HG03196 (cell line): ENCODE data around the gene DMRTC2.
A peak's percentile ranks its signal among the peaks of the same experiment; 100 is the strongest.
"Not testable (repeated sequence)": the region's sequence is repeated elsewhere in the genome, so short reads cannot be mapped to it uniquely, and the experiment has no call there.

Experiments used
- ATAC-seq: cut with Tn5 transposase; IDR thresholded peaks from one replicate; pipeline ENCODE4 v1.9.1; 2021; ENCODE audit not compliant: unreplicated experiment

The DMRTC2 gene

GRCh38 chr19:41869374-41869955, 24.6 kb downstream of the DMRTC2 start:
- no peak for ATAC-seq

GRCh38 chr19:41870401-41870873, 25.6 kb downstream of the DMRTC2 start:
- no peak for ATAC-seq

- ATAC-seq = peak; percentile 45
Observed at GRCh38 chr19:41871573-41872383, 26.9 kb downstream of the DMRTC2 start.

GRCh38 chr19:41872384-41872774, 27.5 kb downstream of the DMRTC2 start:
- no peak for ATAC-seq

DNA sequence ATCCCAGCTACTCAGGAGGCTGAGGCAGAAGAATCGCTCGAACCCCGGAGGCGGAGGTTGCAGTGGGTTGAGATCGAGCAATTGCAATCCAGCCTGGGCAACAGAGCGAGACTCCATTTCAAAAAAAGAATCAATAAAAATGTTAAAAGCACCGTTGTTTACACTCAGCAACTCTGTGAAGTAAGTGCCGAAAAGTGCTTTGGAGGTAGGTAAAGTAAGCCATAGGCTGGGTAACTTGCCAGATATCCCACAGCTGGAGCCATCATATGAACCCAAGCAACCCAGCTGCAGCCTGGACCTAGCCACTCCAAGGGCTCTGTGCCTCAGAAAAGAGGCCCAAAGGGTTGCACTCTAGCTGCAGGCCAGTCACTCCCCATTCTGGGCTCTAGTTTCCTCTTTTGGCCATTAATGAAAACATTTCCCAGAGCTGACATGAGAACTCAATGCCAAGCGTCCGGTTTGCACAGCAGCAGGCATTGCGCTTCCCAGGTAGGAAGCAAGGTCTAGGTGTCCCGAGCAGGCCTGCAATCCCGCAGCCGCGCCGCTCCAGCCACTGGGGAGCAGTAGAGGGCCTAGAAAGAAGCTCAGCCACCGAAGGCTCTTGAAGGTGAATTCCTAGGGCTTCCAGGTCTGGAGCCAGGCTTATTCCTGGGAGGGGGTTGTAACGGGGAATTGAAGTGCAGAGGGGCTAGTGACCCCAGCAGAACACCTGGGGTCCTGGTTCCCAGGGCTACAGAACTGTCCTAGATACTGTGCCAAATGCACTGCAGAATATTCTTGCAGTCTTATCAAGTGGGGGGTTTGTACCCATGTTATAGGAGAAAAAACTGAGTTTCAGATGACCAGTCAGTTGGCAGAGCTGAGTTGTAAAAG, 28.2 kb downstream of the DMRTC2 start:
- no peak for ATAC-seq

DNA sequence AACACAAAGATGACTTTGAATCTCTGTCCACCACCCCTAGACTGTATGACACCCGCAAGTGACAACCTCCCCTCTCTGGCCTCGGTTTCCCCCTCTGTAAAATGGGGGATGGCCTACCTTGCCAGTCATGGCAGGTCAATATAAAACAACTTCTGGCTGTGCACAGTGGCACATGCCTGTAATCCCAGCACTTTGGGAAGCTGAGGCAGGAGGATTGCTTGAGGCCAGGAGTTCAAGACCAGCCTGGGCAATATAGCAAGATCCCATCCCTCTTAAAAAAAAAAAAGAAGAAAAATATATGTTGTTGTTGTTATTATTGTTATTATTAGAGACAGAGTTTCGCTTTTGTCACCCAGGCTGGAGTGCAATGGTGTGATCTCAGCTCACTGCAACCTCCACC, 31.1 kb downstream of the DMRTC2 start:
- ATAC-seq = not testable (repeated sequence)

GRCh38 chr19:41876847-41877832, 32.3 kb downstream of the DMRTC2 start, which contains the start of gene CD79A:
Gene CD79A, plus strand, starts transcription at chr19:41877279. Its CDS starts 26 bp downstream, at chr19:41877305.
- peak; percentile 57 for ATAC-seq

DNA sequence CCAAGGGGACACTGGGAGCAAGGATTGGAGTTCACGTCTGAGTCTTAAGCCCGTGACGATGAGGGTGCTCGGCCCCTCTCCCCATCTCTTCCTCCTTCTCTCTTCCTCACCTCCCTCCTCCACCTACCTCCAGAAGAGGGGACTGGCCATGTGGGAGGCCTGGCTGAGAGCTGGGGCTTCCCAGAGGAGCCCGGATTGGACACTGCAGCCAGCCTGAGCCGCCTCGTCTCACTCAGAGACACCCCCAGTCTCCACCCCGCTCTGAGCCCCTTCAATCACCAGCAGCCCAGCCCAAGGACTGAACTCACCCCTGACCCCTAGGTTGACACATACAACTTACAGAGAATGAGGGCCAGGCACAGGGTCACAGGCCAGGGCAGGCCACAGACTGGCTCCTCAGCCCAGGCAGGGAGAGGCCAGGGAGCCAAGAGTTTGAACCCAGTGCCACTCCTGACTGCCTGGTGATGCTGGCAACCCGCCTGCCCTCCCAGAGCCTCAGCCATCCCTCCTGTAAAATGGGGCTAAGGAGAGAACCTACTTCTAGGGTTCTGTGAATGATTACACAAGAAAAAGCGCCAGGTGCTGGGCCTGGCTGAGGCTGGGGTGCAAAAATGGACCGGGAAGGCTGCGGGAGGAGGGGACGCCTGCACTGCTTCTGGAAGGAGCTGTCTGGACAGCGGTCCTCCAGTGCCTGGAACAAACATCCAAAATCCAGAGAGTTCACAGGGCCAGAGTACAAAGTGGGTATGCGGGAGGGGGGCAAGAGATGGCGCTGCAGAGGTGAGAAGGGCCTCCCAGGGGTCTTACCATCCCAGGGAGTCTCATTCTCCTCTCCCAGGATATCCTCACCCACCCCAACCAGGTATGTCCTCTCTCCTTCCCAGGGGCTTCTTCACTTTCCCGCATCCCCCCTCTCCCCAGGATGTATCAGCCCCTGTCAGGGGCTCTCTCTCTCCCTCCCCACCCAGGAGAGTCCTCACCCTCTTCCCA, 33.4 kb downstream of the DMRTC2 start:
- ATAC-seq = no peak

- no peak for ATAC-seq
Observed at GRCh38 chr19:41879080-41879479, 34.2 kb downstream of the DMRTC2 start.

GRCh38 chr19:41879670-41880328, 35.0 kb downstream of the DMRTC2 start:
- ATAC-seq = no peak

GRCh38 chr19:41880329-41880708, 35.5 kb downstream of the DMRTC2 start:
- ATAC-seq = no peak

GRCh38 chr19:41882568-41883462, 38.0 kb downstream of the DMRTC2 start, which contains the start of gene ARHGEF1:
Gene ARHGEF1, plus strand, starts transcription at chr19:41883184. Its CDS starts 4,899 bp downstream, at chr19:41888083.
- no peak for ATAC-seq

- ATAC-seq = no peak
Observed at GRCh38 chr19:41883463-41883820, 38.6 kb downstream of the DMRTC2 start.

DNA sequence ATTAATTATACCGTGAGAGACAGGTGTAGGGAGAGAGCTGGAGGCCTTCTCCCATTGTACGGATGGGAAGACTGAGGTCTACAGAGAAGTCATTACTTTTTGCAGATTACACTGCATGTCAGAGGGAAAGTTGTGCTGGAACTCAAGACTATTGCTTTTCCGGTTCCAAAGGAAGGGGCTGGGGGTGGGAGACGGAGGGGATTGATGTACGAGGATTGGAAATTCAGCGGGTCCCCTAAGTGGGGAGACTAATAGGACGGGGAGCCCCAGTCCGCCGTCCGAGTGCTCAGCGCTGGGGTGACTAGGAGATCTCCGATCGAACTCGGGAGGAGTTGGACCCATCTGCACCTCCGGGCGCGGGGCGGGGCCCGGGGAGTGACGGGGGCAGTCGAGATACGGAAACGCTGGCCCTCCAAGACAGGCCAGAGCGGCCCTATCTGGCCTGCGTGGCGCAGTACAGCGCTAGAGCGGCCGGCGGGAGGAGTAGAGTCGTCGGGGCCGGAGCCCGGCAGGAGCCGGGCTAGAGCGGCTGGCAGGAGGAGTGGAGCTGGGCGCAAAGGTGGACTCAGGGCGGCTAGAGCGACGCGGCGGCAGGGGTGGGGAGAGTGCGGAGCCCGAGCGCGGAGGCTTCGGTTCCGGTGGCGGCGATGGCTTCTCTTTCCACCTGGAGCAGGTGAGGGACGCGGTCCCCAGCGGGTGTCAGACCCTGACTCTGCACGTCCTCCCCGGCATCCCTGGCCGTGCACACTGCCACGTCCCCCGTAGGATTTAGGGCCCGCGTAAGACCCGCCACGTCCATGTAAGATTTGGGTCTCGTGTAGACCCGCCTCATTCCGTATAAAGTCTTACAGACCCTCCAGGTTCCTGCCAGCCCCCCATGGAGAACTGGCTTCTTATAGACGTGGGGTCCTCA, 39.2 kb downstream of the DMRTC2 start:
- ATAC-seq = peak; percentile 69

DNA sequence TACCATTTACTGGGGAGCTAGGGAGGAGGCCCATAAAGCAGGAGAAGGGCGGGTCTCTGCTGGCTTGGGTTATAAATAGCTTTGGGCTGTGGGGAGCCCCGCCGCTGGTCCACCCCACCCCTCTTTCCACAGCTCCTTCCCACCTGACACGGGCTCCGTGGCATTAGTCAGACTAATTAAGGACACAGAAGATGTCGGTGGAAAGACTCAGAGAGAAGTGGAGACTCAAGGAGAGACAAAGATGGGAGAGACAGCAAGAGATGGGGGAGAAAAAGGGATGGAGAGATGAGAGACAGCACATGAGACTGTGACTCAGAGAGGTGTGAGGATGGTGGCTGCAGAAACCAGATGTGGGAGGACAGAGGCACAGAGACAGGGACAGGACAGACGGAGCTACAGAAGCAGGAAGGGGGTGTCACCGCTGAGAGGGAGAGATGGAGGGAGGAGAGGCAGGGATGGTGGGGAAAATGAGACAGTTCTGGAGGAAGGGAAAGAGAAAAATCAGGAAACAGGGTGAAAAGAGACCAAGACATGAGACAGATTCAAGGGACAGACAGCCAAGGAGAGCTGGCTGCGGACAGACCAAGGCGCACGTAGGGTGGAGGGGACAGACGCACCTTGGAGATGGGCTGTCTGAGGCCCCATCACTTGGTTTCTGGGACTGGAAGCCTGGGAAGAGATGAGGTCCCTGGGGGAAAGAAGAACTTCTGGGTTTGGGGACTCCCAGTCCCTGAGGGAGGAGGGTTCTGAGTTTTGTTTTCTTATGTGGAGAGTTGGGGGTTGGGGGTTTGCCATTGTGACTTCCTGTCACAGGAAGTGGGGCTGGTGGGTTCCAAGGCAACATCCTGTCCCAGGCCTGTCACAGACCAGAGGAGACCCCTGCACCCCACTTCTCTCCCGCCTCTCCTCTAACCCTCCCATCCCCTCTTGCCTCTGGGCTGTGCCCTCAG, 42.2 kb downstream of the DMRTC2 start:
- no peak for ATAC-seq
